PC-3 (cell line): Measurements from ENCODE around the gene HNRNPC.

Source experiments
- CTCF ChIP-seq: fragments of 300-600 bp; sonication (generic); conservative IDR thresholded peaks from 2 replicates; pipeline ENCODE4 v1.5.1; 2017; ENCODE audit warnings: antibody characterized with exemption, low read depth, mild to moderate bottlenecking, low read length
- EZH2 ChIP-seq: fragments of 300-600 bp; sonication (generic); IDR thresholded peaks from one replicate; pipeline ENCODE4 v1.6.1; 2017; ENCODE audit warnings: antibody characterized with exemption, mild to moderate bottlenecking, low read length; ENCODE audit not compliant: unreplicated experiment
- EZH2phosphoT487 ChIP-seq: fragments of 300-600 bp; sonication (generic); IDR thresholded peaks from 2 replicates; pipeline ENCODE4 v1.6.1; 2018; ENCODE audit warnings: mild to moderate bottlenecking, antibody characterized with exemption, low read length, borderline replicate concordance

- TF ChIP-seq CTCF = no peak
- TF ChIP-seq EZH2 = no peak
- no peak for TF ChIP-seq EZH2phosphoT487
Observed at GRCh38 chr14:21227981-21228380, 41.3 kb downstream of the HNRNPC start.
